Uterus (tissue), 4 donors: ENCODE measurements around the gene UPK1A. TPM values are rescaled to one million over a fixed set of nuclear protein-coding genes. Genes with fewer than 3 reads are reported as not detected.

Experiments used
- DNase-seq, 2 donors: peaks; one replicate each; pipeline ENCODE4 v3.0.0-alpha.2; 2019 to 2020
- H3K27ac ChIP-seq, 2 donors: fragments of 200-600 bp; sonication (generic); 1 replicate in 1 of 2; 2 replicates in 1 of 2; pipeline ENCODE4 v1.5.1; 2016 to 2018
- H3K27me3 ChIP-seq, 2 donors: fragments of 200-600 bp; sonication (generic); one replicate each; pipeline ENCODE4 v1.5.1; 2018 to 2019; ENCODE audit warnings: control low read depth in 1 of 2
- H3K36me3 ChIP-seq, 2 donors: fragments of 200-600 bp; sonication (generic); one replicate each; pipeline ENCODE4 v1.5.1; 2019; ENCODE audit warnings: control low read depth in 1 of 2
- H3K4me1 ChIP-seq, 2 donors: fragments of 200-600 bp; sonication (generic); one replicate each; pipeline ENCODE4 v1.5.1; 2018 to 2019; ENCODE audit warnings: control low read depth in 1 of 2
- H3K4me3 ChIP-seq, 2 donors: fragments of 200-600 bp; sonication (generic); 1 replicate in 1 of 2; 2 replicates in 1 of 2; pipeline ENCODE4 v1.5.1; 2018 to 2019; ENCODE audit warnings: mild to moderate bottlenecking in 1 of 2
- H3K9me3 ChIP-seq, 2 donors: fragments of 200-600 bp; sonication (generic); one replicate each; pipeline ENCODE4 v1.5.1; 2019; ENCODE audit warnings: control low read depth in 1 of 2
- POLR2A ChIP-seq, 2 donors: fragments of 450-650 bp; IDR thresholded peaks; one replicate each; pipeline ENCODE4 v1.6.1; 2016; ENCODE audit warnings: antibody characterized with exemption in 2 of 2, mild to moderate bottlenecking in 1 of 2, moderate library complexity in 1 of 2
- intact Hi-C: fragments of 100-400 bp; cut with DNase I; formaldehyde crosslinking; loops from one replicate; pipeline ENCODE4 v1.15.1; 2023; ENCODE audit warnings: low total_unique reads
- total RNA-seq, 4 donors: library from RNA; depleted of rRNA in 3 of 4; stranded (reverse); fragments of >200 nt in 3 of 4; gene quantifications; one replicate each; pipeline versions ENCODE4 v1.1.0 to v1.2.4, GENCODE V29; 2014 to 2023
- TF ChIP-seq, protein P1 (sequence below), 4 experiments: fragments of 200-600 bp in 2 of 4; fragments of 450-650 bp in 2 of 4; sonication (generic) in 2 of 4; IDR thresholded peaks; one replicate each; pipeline ENCODE4 v1.5.1; 2016 to 2019; ENCODE audit warnings: antibody characterized with exemption in 4 of 4, mild to moderate bottlenecking in 2 of 4, moderate library complexity in 1 of 4
- donor health status: DM: yes; HTN: yes; CAD: no.

Gene UPK1A
- total RNA-seq, 4 donors from 2014 or later = 0.91 TPM; not detected in 3

DNA sequence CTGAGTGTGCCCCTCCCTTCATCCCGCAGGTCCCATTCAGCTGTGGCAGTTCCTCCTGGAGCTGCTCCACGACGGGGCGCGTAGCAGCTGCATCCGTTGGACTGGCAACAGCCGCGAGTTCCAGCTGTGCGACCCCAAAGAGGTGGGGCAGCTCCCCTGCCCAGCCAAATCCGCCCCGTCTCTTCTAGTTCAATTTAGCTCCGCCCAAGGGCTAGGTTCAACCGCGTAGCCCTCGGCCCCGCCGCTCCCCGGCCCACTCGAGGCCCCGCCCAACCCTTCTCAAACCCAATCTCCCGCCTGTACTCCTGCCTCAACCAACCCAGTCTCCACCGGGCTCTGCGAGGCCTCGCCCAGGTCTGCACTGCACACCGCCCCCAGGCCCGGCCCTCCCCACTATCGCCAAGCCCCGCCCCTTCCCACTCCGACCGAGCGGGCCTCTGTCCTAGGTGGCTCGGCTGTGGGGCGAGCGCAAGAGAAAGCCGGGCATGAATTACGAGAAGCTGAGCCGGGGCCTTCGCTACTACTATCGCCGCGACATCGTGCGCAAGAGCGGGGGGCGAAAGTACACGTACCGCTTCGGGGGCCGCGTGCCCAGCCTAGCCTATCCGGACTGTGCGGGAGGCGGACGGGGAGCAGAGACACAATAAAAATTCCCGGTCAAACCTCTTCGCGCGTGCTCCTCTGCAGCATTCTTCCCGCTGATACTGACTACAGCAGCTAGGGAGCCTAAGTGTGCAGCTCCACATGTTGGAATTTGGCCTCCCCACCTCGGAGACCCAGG, 21.9 kb upstream of the UPK1A start:
- intact Hi-C loops = no loop called here
- DNase-seq = peak; percentile 95 to 96

DNA sequence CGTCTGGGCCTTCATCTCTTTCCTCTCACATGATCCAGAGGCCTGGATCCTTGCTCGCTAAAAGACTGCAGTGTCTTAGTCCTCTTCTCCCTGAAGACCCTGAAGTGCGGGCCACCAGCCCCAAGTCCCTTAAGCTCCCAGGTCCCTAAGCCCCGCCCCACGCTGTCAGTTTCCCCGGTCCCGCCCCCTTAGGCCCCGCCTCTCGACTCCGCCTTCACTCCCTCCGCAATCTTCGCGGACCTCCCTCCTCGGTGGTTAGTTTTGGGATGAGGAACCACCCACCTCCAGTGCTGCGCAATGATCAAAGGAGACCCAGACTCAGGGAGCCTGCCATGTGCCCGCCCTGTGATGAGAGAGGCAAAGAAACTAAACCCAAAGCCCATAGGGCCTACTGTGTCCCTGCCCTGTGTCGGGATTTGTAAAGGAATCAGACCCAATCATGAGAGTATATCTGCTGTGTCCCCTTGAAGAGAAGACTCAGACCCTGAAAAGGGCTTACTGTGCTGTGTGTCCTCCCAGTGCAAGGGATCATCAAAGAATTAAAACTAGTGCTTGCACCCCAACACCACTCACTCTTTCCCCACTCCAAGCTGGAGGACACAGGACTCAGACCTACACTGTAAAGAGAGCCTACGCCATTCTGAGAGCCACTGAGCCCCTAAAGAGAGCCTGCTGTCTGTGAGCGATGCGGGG, 21.2 kb upstream of the UPK1A start:
- TF ChIP-seq, protein P1, sequence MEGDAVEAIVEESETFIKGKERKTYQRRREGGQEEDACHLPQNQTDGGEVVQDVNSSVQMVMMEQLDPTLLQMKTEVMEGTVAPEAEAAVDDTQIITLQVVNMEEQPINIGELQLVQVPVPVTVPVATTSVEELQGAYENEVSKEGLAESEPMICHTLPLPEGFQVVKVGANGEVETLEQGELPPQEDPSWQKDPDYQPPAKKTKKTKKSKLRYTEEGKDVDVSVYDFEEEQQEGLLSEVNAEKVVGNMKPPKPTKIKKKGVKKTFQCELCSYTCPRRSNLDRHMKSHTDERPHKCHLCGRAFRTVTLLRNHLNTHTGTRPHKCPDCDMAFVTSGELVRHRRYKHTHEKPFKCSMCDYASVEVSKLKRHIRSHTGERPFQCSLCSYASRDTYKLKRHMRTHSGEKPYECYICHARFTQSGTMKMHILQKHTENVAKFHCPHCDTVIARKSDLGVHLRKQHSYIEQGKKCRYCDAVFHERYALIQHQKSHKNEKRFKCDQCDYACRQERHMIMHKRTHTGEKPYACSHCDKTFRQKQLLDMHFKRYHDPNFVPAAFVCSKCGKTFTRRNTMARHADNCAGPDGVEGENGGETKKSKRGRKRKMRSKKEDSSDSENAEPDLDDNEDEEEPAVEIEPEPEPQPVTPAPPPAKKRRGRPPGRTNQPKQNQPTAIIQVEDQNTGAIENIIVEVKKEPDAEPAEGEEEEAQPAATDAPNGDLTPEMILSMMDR (IDR thresholded peaks at IDR 0.05) = no peak
- TF ChIP-seq POLR2A (IDR thresholded peaks at IDR 0.05) = no peak
- H3K36me3 ChIP-seq = no peaks in the 10 kb centered on the region
- H3K27me3 ChIP-seq = no peaks in the 10 kb centered on the region
- intact Hi-C loops = no loop called here
- DNase-seq = peak; percentile 92 to 93
- peaks cover 0 to 7% of the 10 kb centered on the region in 2 donors for H3K4me1 ChIP-seq
- no peaks in the 10 kb centered on the region for H3K9me3 ChIP-seq
- peak overlapping the region; percentile 49 to 51 for H3K4me3 ChIP-seq
- peak overlapping the region; percentile 85 to 91 for H3K27ac ChIP-seq

More for the DNA sequence above, 21.9 kb upstream of the UPK1A start:
- no peaks in the 10 kb centered on the region for H3K36me3 ChIP-seq
- H3K9me3 ChIP-seq = no peaks in the 10 kb centered on the region
- H3K4me1 ChIP-seq = peaks cover 0 to 3% of the 10 kb centered on the region in 2 donors
- peak overlapping the region; percentile 49 to 51 for H3K4me3 ChIP-seq
- TF ChIP-seq, protein P1 (IDR thresholded peaks at IDR 0.05) = no peak
- peak in 1 of 2 donors; percentile 67 for TF ChIP-seq POLR2A (IDR thresholded peaks at IDR 0.05)
- H3K27ac ChIP-seq = peak overlapping the region; percentile 85 to 91
- H3K27me3 ChIP-seq = no peaks in the 10 kb centered on the region

DNA sequence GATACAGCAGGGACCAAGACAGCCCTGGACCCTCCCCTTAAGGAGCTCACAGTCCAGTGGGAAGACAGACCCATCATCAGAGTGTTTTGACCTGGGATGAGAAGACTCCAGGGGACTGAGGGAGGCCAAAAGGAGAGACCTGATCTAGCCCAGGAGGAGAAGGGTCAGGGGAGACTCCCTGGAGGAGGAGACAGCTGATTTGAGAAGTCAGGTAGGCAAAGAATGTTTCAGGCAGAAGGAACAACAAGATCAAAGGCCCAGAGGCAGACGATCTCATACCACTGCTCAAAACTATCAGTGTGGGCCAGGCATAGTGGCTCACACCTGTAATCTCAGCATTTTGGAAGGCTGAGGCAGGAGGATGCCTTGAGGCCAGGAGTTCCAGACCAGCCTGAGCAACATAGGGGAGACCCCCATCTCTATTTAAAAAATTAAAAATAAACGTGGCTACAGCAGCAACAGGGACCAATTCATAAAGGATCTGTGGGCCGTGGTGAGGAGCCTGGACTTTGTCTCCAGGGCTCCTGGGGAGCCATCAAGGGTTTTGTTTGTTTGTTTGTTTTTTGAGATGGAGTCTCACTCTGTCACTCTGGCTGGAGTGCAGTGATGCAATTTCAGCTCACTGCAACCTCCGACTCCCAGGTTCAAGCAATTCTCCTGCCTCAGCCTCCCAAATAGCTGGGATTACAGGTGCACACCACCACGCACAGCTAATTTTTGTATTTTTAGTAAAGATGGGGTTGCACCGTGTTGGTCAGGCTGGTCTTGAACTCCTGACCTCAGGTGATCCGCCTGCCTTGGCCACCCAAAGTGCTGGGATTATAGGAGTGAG, 20.4 kb upstream of the UPK1A start:
- intact Hi-C loops = no loop called here
- Histone ChIP-seq H3K9me3 (no peaks in the 10 kb centered on the region), H3K4me1 (peaks cover 0 to 7% of the 10 kb centered on the region in 2 donors), H3K36me3 (no peaks in the 10 kb centered on the region), H3K27me3 (no peaks in the 10 kb centered on the region), H3K27ac (peak overlapping the region; percentile 85 to 91), H3K4me3 (no peak overlapping the region)
- DNase-seq = no peak
- TF ChIP-seq, protein P1 (IDR thresholded peaks at IDR 0.05) = no peak
- no peak for TF ChIP-seq POLR2A (IDR thresholded peaks at IDR 0.05)

DNA sequence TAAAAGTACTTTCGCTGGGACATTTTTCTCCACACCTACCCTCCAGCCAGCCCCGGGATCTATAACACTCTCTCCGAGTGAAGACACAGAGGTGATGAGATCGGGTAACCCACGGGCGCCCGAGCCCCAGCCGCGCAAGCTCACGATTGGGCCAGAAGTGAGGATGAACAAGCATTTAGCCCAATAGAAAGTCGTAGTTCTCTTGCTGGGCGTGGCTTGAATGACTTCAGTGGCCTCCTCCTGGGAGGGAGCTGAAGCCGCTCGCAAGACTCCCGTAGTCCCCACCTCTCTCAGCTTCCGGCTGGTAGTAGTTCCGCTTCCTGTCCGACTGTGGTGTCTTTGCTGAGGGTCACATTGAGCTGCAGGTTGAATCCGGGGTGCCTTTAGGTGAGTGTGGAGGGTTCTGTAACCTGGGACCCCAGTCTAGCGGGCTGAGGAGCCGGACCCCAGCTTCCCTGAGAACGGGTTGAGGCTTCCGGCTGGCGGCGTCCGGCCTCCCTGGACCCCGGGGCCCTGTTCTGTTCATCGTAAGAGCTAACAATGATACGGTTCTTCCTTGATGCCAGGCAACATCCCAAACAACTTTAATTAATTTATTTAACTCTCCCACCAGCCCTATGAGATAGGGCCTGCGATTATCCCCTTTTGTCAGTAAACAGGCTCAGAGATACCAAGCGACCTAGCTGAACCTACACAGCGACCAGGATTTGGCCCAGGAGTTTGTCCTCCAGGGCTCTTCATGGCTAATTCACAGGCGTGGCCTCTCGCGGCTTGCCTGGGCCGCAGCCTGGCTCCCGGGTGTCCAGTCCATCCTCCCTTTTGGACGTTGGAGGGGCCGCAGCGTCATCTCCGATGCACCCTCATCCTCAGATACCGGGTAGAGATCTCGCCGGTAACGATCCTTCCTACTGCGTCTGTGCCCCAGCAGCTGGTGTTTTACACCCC, 18.0 kb upstream of the UPK1A start, which contains the start of gene COX6B1:
TSS of gene COX6B1 (plus strand) at position 307 of the 945 bp plus-strand sequence. CDS start 2,921 bp downstream, outside the sequence.
- Histone ChIP-seq H3K4me3 (peak within 1 kb of the TSS; percentile 63 to 89), H3K27me3 (no peaks in the 10 kb centered on the region), H3K27ac (peak within 1 kb of the TSS; percentile 77 to 80), H3K4me1 (peaks cover 0 to 7% of the 10 kb centered on the region in 2 donors), H3K9me3 (no peaks in the 10 kb centered on the region), H3K36me3 (no peaks in the 10 kb centered on the region)
- DNase-seq = peak; percentile 92 to 95
- TF ChIP-seq POLR2A (IDR thresholded peaks at IDR 0.05) = peak; percentile 42 to 46
- TF ChIP-seq, protein P1 (IDR thresholded peaks at IDR 0.05) = no peak
- intact Hi-C loops = no loop called here
